Inflammatory macrophage treated with lipopolysaccharide for 4 hours (primary cell): ENCODE results near the gene CYP3A7.
"Not testable (repeated sequence)": the region's sequence is repeated elsewhere in the genome, so short reads cannot be mapped to it uniquely, and the experiment has no call there.

ENCODE experiments used
- DNase-seq: peaks from one replicate; pipeline ENCODE4 v3.0.0-alpha.2; 2020

The CYP3A7 gene

DNA sequence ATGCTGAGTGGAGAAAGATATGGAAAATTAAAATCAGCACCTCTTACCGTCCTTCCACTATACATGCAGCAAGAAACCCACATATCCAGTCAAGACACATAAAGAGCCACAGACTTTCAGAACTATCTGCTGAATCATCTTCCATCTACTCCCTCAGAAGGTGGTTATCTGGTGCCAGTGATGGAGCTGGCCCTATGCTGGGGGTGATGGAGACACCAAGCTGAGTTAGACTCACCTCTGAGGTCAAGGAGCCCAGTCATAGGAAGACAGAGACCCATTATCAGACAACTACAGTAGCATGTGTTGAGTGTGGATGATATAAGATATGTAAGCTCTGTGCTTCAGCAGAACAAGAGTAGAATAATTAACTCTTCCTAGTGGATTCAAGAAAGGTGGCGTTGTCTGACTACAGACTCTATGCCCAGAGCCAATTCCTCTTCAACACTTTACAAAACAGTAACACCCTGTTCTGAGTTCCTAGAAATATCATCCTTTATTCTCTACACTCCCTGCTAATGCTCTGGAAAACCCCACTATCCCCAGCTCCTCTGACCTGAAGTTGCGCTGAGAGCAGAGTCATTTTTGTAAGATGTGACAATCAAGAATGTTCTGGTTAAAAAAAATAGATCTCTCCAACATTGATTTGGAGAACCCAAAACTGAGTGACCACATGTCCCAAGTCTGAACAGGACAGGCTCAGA, 69.5 kb downstream of the CYP3A7 start:
- DNase-seq: peak; percentile 65

DNA sequence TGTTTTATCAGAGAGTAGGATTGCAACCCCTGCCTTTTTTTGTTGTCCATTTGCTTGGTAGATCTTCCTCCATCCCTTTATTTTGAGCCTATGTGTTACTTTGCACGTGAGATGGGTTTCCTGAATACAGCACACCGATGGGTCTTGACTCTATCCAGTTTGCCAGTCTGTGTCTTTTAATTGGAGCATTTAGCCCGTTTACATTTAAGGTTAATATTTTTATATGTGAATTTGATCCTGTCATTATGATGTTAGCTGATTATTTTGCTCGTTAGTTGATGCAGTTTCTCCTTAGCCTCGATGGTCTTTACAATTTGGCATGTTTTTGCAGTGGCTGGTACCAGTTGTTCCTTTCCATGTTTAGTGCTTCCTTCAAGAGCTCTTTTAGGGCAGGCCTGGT, 77.1 kb downstream of the CYP3A7 start:
- DNase-seq: not testable (repeated sequence)
